NK-92 (cell line): ENCODE results near the gene KCND3.

Experiments
- DNase-seq: peaks from one replicate; lab custom pipeline; 2025; ENCODE audit not compliant: unreplicated experiment; lab: John Stamatoyannopoulos, UW

Gene KCND3

GRCh38 chr1:111959436-111959835, 30.0 kb downstream of the KCND3 start:
- no peak for DNase-seq

- no peak for DNase-seq
Observed at GRCh38 chr1:111958851-111959250, 30.6 kb downstream of the KCND3 start.

GRCh38 chr1:111958075-111958474, 31.4 kb downstream of the KCND3 start:
- DNase-seq: no peak

- no peak for DNase-seq
Observed at GRCh38 chr1:111956155-111956771, 33.2 kb downstream of the KCND3 start.

- no peak for DNase-seq
Observed at GRCh38 chr1:111955755-111956154, 33.7 kb downstream of the KCND3 start.

- DNase-seq: no peak
Observed at GRCh38 chr1:111953797-111954196, 35.7 kb downstream of the KCND3 start.

- DNase-seq: no peak
Observed at GRCh38 chr1:111952125-111952657, 37.3 kb downstream of the KCND3 start.

GRCh38 chr1:111948209-111949171, 41.0 kb downstream of the KCND3 start:
- DNase-seq: no peak

- no peak for DNase-seq
Observed at GRCh38 chr1:111943846-111944749, 45.4 kb downstream of the KCND3 start.

- DNase-seq: no peak
Observed at GRCh38 chr1:111943066-111943465, 46.4 kb downstream of the KCND3 start.

GRCh38 chr1:111938536-111938935, 50.9 kb downstream of the KCND3 start:
- no peak for DNase-seq

- DNase-seq: no peak
Observed at GRCh38 chr1:111938123-111938522, 51.3 kb downstream of the KCND3 start.

- no peak for DNase-seq
Observed at GRCh38 chr1:111937147-111937725, 52.2 kb downstream of the KCND3 start.

GRCh38 chr1:111934106-111934852, 55.2 kb downstream of the KCND3 start:
- DNase-seq: no peak

GRCh38 chr1:111930356-111930755, 59.1 kb downstream of the KCND3 start:
- no peak for DNase-seq

- DNase-seq: no peak
Observed at GRCh38 chr1:111928531-111928930, 60.9 kb downstream of the KCND3 start.

- no peak for DNase-seq
Observed at GRCh38 chr1:111927652-111928051, 61.8 kb downstream of the KCND3 start.

- no peak for DNase-seq
Observed at GRCh38 chr1:111924786-111925185, 64.7 kb downstream of the KCND3 start.

GRCh38 chr1:111923766-111924165, 65.7 kb downstream of the KCND3 start:
- no peak for DNase-seq

- no peak for DNase-seq
Observed at GRCh38 chr1:111921948-111922347, 67.5 kb downstream of the KCND3 start.
